ENCODE measurements around the gene PTPN14. TPM values are rescaled to one million over a fixed set of nuclear protein-coding genes. Genes with fewer than 3 reads are reported as not detected.

PTPN14 gene
- total and polyA plus RNA-seq, 2 of the 4 experiments (the other 2 are of a cell fraction) = 21.5 to 31.7 TPM

DNA sequence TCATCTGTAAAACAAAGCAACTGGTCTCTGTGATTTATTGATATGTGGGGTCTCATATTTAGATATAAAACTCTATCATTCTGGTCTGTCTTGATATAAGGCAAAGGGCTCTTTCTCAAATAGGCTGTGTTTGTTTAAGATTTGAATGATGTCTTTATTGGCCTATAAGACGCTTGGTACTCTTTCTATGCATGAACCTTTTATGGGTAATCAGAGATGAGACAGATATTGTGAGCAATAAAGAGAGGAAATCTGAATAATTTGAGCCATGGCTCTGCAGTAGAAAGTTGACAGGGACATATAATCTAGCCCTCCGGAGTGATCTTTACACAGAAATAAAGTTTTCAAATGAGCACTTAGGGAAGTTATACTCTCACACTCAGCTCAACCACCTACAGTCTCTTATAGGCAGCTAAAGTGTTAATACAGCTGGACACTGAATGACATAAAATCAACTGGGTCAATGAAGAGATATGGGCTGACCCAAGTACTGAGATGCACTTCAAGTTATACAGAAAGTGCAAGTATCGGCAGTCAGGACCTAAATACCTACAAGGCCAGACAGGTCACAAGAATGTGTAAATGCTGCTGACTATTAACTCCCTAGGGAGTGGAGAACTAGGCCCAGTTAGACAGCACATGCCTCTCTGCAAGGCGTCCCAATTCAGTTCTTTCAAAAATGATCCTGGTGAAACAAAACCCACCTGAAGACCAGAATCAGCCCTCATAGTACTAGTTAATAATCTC, 111.0 kb downstream of the PTPN14 start (continued):
- TF ChIP-seq, protein P1, sequence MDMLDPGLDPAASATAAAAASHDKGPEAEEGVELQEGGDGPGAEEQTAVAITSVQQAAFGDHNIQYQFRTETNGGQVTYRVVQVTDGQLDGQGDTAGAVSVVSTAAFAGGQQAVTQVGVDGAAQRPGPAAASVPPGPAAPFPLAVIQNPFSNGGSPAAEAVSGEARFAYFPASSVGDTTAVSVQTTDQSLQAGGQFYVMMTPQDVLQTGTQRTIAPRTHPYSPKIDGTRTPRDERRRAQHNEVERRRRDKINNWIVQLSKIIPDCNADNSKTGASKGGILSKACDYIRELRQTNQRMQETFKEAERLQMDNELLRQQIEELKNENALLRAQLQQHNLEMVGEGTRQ (IDR thresholded peaks at IDR 0.05; ENCODE audit: low read depth, low read length) = no peak
- TF ChIP-seq NFE2L2 (IDR thresholded peaks at IDR 0.05; ENCODE audit: low read depth, low read length) (no peak), POLR2A (IDR thresholded peaks at IDR 0.05; ENCODE audit: low read depth, low read length) (no peak)

All from IMR-90 (cell line).